GM19455 (cell line): ENCODE data around the gene NUDT4.
"Not testable (repeated sequence)": the region's sequence is repeated elsewhere in the genome, so short reads cannot be mapped to it uniquely, and the experiment has no call there.

Source experiments
- ATAC-seq: cut with Tn5 transposase; IDR thresholded peaks from one replicate; pipeline ENCODE4 v1.9.1; 2021; ENCODE audit not compliant: unreplicated experiment

NUDT4 gene

GRCh38 chr12:93393425-93393824 lies 15.7 kb downstream of the NUDT4 start:
- no peak for ATAC-seq

GRCh38 chr12:93397412-93397811 lies 19.7 kb downstream of the NUDT4 start:
- ATAC-seq: no peak

- ATAC-seq: peak; percentile 78
These were observed 21.6 kb downstream of the NUDT4 start for GRCh38 chr12:93399183-93399863.

GRCh38 chr12:93402333-93403311 lies 24.9 kb downstream of the NUDT4 start:
- no peak for ATAC-seq

GRCh38 chr12:93403988-93404803 lies 26.5 kb downstream of the NUDT4 start:
- no peak for ATAC-seq

GRCh38 chr12:93404961-93405849 lies 27.5 kb downstream of the NUDT4 start:
- no peak for ATAC-seq

- ATAC-seq: no peak
These were observed 29.6 kb downstream of the NUDT4 start for GRCh38 chr12:93407054-93407962.

- no peak for ATAC-seq
These were observed 30.2 kb downstream of the NUDT4 start for GRCh38 chr12:93407963-93408283.

- no peak for ATAC-seq
These were observed 31.1 kb downstream of the NUDT4 start for GRCh38 chr12:93408813-93409212.

- ATAC-seq: not testable (repeated sequence)
These were observed 31.8 kb downstream of the NUDT4 start for GRCh38 chr12:93409343-93410187.

- not testable (repeated sequence) for ATAC-seq
These were observed 33.3 kb downstream of the NUDT4 start for GRCh38 chr12:93411060-93411459.

- not testable (repeated sequence) for ATAC-seq
These were observed 34.7 kb downstream of the NUDT4 start for GRCh38 chr12:93412396-93412795.

- no peak for ATAC-seq
These were observed 35.3 kb downstream of the NUDT4 start for GRCh38 chr12:93413064-93413463.

GRCh38 chr12:93415723-93416464 lies 38.2 kb downstream of the NUDT4 start:
- no peak for ATAC-seq

GRCh38 chr12:93417967-93418480 lies 40.3 kb downstream of the NUDT4 start:
- no peak for ATAC-seq

GRCh38 chr12:93419388-93420034 lies 41.8 kb downstream of the NUDT4 start:
- no peak for ATAC-seq

GRCh38 chr12:93422050-93422449 lies 44.3 kb downstream of the NUDT4 start:
- no peak for ATAC-seq
